Kidney glomerular epithelial cell (primary cell): Measurements from ENCODE around the gene PALMD.
A peak's percentile ranks its signal among the peaks of the same experiment; 100 is the strongest.

ENCODE experiments used
- DNase-seq: peaks from one replicate; lab custom pipeline; 2025; lab: John Stamatoyannopoulos, UW

Gene PALMD, protein sequence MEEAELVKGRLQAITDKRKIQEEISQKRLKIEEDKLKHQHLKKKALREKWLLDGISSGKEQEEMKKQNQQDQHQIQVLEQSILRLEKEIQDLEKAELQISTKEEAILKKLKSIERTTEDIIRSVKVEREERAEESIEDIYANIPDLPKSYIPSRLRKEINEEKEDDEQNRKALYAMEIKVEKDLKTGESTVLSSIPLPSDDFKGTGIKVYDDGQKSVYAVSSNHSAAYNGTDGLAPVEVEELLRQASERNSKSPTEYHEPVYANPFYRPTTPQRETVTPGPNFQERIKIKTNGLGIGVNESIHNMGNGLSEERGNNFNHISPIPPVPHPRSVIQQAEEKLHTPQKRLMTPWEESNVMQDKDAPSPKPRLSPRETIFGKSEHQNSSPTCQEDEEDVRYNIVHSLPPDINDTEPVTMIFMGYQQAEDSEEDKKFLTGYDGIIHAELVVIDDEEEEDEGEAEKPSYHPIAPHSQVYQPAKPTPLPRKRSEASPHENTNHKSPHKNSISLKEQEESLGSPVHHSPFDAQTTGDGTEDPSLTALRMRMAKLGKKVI

DNA sequence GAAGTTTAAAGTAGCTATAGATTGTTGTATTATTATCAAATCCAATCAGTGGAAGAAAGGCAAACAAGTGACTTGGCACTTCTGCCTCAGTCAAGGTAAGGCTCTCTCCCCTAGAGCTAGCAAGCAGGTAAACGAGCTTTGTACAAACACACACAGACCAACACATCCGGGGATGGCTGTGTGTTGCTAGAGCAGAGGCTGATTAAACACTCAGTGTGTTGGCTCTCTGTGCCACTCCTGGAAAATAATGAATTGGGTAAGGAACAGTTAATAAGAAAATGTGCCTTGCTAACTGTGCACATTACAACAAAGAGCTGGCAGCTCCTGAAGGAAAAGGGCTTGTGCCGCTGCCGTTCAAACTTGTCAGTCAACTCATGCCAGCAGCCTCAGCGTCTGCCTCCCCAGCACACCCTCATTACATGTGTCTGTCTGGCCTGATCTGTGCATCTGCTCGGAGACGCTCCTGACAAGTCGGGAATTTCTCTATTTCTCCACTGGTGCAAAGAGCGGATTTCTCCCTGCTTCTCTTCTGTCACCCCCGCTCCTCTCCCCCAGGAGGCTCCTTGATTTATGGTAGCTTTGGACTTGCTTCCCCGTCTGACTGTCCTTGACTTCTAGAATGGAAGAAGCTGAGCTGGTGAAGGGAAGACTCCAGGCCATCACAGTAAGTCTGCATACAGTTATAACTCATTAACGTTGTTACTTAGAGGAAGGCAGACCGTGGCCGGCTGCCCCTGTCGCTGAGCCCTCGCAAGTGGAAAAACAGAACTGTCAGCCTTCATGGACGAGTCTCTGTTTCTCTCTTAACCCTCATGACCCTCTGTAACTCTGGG lies at the start of gene PALMD:
Gene PALMD (plus strand): TSS at position 415 of the 833 bp plus-strand sequence. CDS start 205 bp downstream, at position 620.
- peak; percentile 86 for DNase-seq

DNA sequence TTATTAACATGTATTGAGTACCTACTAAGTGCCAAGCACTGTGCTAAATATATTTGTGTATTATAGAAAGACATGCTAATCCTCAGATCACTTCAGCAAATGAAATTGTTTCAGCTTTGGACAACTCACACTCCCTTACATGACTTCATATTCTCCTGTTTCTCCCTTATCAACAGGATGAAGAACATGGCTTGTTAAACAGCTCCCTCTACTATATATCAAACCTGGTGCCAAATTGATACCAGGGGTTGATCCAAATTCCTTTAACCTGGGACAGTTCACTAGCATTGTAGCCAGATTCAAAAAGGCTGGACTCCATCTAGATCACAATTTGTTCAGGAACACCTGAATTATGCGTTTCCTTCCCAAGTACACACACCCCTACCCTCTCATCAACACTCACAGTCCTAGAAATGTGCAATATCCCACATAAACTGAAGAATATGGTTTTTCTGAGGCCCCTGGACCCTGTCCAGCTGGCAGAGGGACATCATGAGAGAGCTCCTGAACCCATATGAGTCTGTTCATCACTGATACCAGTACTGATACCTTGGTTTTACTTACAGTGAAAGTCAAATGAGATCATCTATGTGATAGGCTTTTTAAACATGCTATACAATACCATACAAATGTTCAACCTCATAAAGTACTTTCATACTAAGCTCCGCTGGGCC lies 47.0 kb upstream of the PALMD start:
- DNase-seq, result no peak

DNA sequence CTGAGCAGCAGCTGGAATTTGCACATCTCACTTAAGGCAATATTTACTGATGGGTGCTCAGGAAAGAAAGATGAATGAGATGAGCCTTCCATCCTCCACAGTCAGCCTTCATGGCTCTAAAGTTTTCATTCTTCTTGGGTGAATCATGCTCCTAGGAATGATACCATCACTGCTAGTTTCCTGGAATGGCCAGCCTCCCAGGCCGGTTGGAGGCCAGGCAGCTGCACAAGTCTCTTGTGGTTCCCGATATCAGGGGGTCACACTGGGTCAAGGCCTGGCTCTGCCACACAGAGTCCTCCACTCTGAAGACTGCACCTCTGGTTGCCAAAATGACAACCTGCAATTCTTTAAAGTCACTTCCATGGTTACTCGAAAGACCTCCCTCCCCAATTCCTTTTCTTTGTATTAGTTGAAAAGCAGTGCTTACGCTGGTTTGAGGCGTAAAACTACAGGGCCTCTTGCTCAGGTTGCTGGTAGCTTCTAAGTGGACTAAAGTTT lies 46.2 kb upstream of the PALMD start:
- peak; percentile 94 for DNase-seq

DNA sequence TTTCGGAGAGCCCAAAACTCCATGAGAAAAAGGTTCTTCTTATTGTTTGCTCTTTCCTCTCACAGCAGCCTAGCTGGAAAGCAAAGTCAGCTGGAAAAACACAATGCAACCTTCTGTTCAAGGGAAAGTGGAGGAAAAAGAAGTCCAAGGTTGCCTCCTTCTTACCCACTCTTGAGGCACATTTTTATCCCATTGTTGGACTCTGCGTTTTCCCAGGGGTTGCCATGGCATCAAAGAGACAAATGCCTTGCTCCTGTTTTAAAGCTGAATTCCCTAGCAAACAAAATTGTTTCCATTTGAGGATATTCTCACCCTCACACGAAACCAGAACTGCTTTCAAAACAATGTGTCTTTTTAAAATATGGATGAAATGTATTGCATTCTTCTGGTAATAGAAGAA lies 45.1 kb upstream of the PALMD start:
- DNase-seq, result no peak

DNA sequence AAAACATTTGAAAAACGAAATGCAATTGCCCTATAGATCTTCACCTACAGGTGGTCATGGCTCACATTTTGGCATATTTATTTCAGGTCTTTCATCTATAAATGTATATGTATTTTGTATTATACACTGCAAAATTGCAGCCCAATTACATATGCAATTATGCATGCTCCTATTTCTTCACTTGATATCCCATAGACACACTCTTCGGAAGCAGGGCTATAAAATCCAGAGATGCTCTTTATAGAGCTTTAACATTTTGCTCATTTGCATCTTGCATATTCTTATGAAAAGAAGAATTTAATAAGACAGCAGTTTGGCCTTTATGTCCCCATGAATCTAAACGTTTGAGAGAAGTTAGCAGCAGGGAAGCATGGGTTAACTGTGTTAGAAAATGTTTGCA lies 44.7 kb upstream of the PALMD start:
- no peak for DNase-seq

DNA sequence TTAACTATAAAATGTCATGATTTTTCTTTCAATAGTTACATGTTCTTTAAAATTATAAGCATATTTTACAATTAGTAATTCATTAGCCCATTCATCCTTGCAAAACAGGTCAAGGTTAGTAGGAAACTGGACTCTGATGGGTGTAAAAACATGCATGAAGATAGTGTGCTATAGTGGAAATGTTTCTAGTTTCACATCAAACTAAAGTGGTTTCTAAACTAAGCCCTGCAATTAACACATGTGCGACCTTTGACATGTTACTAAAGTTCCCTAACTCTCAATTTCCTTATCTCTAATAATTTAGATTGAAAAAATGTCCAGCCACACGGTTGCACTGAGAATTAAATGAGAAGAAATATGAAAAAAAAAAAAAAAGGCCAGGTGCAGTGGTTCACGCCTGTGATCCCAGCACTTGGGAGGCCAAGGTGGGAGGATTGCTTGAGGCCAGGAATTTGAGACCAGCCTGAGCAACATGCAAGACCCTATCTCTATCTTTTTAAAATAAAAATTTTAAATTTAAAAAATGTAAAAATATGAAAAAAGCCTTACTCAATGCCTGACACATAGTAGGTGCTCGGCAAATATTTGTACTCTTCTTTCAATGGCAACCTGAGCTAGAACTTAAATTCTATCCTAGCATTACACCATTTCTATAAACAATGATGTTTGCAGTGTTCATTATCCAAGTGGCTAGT lies 44.1 kb upstream of the PALMD start:
- no peak for DNase-seq

DNA sequence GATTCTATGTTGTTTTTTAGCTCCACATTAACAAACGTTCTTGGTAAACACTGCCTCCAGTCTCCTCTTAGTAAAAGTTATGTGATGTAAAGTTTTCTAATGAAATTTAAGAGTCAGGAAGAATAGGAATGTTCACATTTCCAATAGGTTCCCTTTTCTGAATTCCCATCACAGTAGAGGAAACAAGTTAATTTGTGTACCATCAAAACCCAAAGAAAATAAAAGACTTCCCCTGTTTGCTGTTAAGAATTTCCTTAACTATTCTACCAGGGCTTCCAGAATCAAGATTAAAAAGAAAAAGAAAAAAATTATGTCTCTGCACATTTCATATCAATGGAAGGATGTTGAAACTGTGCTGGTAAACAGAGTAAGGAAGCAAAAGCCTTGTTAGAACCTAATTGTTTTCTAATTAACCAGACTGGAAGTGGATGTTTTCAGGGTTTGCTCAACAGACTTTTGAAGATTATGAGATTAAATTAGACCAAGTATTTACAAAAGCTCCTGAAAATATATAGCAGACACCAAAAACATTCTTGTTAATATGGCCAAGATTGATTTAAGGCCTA lies 43.4 kb upstream of the PALMD start:
- DNase-seq, result no peak

DNA sequence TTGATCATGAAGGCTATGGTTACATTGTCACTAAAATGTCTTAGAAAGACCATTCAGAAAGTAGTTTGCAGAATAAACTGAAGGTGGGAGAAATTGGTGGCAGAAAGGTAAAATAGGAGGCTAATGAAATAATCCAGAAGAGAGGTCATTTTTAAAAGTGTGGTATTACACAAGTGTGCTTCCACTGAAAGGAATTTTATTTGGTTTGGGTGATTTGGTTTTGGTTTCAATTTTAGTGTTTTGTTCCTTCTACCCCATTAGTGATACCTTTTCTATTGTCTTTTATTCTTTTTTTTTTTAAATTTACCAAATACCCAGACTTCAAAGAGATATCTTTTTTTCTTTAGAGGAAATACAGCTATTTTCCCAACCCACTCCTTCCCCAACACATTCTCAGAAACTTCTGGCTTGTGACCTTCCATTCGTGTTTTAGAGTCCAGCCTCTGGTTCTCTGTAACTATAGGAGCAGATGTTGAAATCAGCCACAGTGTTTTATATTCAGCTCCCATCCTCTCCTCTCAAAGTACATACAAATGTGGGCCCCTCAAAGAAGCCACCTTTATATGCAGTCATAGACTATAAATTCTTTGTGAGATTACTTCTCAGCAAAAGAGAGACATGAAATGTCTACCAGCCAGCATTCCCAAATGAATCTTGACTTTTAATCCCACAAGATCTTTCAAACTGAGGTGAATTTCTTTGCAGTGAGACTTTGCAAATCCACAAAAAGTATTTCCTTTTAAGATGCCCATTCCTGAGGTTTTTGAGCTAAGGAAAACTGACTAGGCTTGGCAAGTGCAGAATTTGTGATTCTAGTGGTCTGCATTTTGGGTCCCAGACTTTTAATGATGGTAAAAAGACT lies 42.0 kb upstream of the PALMD start:
- no peak for DNase-seq

DNA sequence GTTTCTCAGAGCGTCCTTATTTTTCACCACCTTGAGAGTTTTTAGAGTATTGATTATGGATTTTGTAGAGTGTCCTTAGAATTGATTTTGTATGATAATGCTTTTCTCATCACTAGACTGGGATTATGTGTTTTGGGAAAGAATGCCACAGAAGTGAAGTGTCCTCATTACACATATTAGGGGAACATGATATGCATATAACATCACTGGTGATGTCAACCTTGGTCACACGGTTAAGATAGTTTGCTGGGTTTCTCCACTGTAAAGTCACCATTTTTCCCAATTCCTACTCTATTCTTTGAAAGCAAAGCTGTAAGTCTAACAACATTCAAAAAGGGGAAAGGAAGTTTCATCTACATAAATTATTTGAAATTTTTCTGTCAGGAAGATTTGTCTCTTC lies 39.6 kb upstream of the PALMD start:
- no peak for DNase-seq

DNA sequence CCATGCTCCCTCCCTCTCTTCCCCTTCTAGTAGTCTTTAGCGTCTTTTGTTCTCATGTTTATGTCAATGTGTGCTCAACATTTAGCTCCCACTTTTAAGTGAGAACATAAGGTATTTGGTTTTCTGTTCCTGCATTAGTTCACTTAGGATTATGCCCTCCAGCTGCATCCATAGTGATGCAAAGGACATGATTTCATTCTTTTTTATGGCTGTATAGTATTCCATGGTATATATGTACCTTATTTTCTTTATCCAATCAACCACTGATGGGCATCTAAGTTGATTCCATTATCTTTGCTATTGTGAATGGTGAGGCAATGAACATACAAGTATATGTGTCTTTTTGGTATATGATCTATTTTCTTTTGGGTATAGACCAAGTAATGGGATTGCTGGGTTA lies 38.3 kb upstream of the PALMD start:
- DNase-seq, result no peak

DNA sequence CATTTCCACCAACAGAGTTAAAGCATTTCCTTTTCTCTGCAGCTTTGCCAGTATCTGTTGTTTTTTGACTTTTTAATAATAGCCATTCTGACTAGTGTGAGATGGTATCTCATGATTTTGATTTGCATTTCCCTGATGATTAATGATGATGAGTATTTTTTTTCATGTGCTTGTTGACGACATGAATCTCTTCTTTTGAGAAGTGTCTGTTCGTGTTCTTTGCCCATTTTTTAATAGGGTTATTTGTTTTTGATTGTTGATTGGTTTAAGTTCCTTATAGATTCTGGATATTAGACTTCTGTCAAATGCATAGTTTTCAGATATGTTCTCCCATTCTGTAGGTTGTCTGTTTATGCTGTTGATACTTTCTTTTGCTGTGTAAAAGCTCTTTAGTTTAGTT lies 37.9 kb upstream of the PALMD start:
- DNase-seq, result no peak

DNA sequence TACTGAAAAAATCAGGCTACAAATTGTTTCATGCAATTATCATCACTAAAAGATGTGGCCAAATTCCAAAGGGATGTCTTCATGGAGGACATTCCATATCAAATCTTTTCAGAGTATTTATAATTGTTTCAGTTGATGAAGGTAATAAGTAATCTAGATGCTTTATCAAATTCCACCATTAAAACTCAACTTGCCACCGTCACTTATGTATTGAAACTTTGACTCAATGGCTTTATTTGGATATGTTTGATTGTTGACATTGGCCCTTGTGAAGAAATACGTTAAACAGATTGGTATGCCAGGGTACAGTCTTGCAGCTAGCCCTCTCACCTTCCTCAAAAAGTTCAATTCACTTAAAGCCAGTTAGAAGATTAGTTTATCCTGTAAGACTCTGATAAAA lies 32.2 kb upstream of the PALMD start:
- DNase-seq, result no peak

DNA sequence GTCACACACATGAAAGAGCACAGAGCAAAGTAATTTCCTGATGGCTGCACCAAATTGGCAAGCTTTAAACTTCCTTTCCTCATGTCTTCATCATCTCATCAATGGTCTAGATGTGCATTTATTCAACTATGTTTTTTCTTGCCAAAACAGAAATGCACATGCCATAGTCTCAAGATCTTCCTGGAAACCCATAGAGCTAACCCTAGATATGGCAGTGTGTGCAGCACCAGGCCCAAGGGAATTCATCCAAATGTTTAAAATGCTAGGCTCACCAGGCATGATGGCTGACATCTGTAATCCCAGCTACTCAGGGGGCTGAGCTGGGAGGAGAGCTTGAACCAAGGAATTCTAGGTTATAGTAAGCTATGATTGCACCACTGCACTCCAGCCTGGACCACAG lies 31.2 kb upstream of the PALMD start:
- no peak for DNase-seq

DNA sequence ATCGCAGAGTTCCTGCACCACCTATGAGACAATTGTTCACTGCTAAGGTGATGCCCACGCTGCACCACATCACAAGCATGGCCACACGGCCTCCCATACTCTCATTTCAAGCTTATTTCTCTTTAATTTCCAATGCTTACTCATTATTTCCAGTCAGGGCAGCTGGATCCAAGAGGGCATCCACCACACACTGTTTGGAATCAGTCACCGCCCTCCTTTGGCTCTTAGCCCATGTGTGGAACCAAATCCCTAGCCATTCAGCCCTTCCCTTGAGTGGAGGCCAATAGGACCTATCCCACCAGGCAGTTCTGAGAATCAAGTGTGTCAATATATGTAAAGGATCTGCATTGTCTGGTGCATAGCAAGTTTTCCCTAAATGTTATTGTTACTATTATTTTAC lies 26.3 kb upstream of the PALMD start:
- DNase-seq, result no peak

DNA sequence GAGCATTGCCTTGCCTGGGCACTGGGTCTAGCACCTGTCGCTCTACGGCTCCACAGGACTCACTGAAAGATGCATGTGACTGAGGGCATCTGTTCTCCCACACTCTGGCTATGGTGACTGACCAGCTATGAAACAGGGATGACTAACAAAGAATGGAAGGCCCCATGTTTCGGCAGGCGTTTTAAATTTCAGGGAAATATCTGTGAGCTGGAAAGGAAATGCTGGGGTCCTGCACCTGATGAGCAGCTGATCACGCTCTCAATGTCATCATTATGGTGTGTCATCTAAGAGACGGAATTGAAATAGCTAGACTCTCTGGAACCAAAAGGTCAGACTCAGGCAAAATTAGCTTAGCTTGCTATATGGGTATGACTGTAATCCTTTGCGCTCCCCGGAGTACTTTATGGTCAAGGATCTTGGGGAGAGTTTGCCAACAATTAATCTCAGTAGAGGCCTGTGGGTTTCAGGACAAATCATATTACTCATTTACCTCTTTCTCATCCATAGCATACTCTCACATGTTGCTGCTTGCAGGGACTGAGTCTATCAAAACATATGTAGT lies 24.5 kb upstream of the PALMD start:
- no peak for DNase-seq

DNA sequence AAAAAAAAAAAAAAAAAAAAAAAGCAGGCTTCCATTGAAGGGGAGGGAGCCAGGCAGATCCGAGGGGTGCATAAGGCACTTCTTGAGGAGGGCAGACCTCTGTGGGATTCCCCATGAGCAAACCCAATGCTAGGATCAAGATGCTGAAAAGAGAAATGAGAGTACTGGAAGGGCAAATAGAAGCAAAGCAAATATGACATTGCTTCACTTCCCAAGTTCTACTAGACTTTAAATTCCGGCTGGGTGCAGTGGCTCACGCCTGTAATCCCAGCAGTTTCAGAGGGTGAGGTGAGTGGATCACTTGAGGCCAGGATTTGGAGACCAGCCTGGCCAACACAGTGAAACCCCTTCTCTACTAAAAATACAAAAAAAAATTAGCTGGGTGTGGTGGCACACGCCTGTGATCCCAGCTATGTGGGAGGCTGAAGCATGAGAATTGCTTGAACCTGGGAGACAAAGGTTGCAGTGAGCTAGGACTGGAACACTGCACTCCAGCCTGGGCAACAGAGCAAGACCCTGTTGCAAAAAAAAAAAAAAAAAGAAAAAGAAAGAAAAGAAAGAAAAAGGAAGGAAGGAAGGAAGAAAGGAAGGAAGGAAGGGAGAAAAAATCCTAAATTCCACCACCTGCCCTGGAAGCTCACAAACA lies 23.1 kb upstream of the PALMD start:
- no peak for DNase-seq

DNA sequence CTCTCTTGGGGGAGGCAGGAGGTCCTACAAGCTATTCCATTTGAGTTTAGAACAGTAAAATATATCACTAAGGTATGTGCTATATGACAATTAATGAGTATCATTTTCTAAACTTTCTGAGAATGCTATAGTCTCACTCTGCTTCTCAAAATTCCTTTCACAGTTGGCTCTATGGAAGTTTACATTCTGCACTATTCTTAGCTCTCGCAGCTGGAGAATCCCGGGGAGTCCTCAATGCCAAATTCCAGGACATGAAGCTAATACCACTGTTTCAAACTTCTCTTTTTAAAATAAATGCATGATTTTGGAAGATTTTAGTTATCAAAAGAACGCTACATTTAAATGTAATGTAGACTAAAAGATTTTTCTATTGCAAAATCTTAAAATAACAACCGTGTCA lies 22.4 kb upstream of the PALMD start:
- DNase-seq, result no peak

DNA sequence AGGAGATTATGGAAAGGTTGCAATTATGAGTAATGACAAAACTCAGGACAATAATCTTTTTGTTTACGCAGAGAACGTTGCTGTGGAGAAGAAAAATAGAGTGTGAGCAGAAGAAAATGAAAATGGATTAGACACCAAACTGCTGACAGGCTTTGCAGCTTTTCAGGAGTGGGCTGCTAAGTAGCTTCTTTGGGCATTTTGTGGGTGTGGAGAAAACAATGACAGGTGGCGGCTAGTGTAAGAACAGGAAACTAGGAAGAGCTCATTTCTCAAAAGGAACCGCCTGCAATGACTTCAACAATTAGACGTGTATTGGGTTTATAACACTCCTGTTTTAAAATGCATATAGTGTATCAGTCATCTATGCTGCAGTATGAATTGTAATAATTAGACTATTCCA lies 18.3 kb upstream of the PALMD start:
- no peak for DNase-seq

DNA sequence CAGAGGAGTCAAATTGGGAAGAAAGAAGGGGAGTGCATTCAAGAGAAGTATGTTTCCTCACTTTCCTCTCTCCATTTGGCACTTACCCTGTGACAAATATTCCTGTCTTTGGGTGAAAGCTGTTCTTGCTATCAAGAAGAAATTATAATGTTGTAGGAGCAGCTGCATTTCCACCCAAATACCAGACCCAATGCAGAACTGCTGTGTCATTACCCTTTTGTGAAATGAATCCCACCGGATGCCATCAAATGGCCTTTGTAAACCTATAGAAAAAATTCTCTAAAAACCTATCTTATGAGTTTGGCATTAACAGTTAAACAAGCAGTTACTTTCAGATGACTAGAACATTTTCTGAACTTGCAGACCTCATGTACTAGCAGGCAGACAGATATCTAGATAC lies 16.7 kb upstream of the PALMD start:
- no peak for DNase-seq
